GM10266 (cell line): ENCODE measurements around the gene SPOCK1.

Experiments used
- DNase-seq: peaks from one replicate; pipeline ENCODE4 v3.0.0; 2012; ENCODE audit errors: extremely low spot score
- CTCF ChIP-seq: IDR thresholded peaks from 2 replicates; pipeline ENCODE4 v1.5.1; 2012; ENCODE audit warnings: mild to moderate bottlenecking, low read depth; ENCODE audit not compliant: control insufficient read depth, insufficient read depth; ENCODE audit errors: missing control alignments

The SPOCK1 gene

GRCh38 chr5:137181667-137182066 is 317.5 kb downstream of the SPOCK1 start:
- DNase-seq: no peak
- no peak for TF ChIP-seq CTCF

- DNase-seq: no peak
- no peak for TF ChIP-seq CTCF
Measured at GRCh38 chr5:137179203-137179602, 319.9 kb downstream of the SPOCK1 start.

GRCh38 chr5:137176609-137177008 is 322.5 kb downstream of the SPOCK1 start:
- no peak for TF ChIP-seq CTCF
- DNase-seq: no peak

GRCh38 chr5:137176126-137176525 is 323.0 kb downstream of the SPOCK1 start:
- no peak for TF ChIP-seq CTCF
- no peak for DNase-seq

- no peak for DNase-seq
- TF ChIP-seq CTCF: no peak
Measured at GRCh38 chr5:137174196-137174595, 324.9 kb downstream of the SPOCK1 start.

- no peak for TF ChIP-seq CTCF
Measured at GRCh38 chr5:137172258-137172657, 326.9 kb downstream of the SPOCK1 start.

GRCh38 chr5:137167187-137167586 is 331.9 kb downstream of the SPOCK1 start:
- DNase-seq: no peak
- no peak for TF ChIP-seq CTCF

More at GRCh38 chr5:137172258-137172657, 326.9 kb downstream of the SPOCK1 start:
- no peak for DNase-seq
